GM19397 (cell line): ENCODE measurements around the gene ZSWIM7.
"Not testable (repeated sequence)": the region's sequence is repeated elsewhere in the genome, so short reads cannot be mapped to it uniquely, and the experiment has no call there.

ENCODE experiments used
- ATAC-seq: cut with Tn5 transposase; IDR thresholded peaks from one replicate; pipeline ENCODE4 v1.9.1; 2021; ENCODE audit warnings: mild to moderate bottlenecking, moderate library complexity; ENCODE audit not compliant: unreplicated experiment

ZSWIM7 gene

GRCh38 chr17:15958484-15958854, 41.0 kb downstream of the ZSWIM7 start:
- ATAC-seq: no peak

GRCh38 chr17:15957608-15958307, 41.7 kb downstream of the ZSWIM7 start:
- no peak for ATAC-seq

- ATAC-seq: no peak
Measured at GRCh38 chr17:15957206-15957605, 42.3 kb downstream of the ZSWIM7 start.

- no peak for ATAC-seq
Measured at GRCh38 chr17:15955793-15956541, 43.5 kb downstream of the ZSWIM7 start.

GRCh38 chr17:15954222-15954621, 45.3 kb downstream of the ZSWIM7 start:
- ATAC-seq: no peak

GRCh38 chr17:15952916-15953790, 46.4 kb downstream of the ZSWIM7 start:
- no peak for ATAC-seq

DNA sequence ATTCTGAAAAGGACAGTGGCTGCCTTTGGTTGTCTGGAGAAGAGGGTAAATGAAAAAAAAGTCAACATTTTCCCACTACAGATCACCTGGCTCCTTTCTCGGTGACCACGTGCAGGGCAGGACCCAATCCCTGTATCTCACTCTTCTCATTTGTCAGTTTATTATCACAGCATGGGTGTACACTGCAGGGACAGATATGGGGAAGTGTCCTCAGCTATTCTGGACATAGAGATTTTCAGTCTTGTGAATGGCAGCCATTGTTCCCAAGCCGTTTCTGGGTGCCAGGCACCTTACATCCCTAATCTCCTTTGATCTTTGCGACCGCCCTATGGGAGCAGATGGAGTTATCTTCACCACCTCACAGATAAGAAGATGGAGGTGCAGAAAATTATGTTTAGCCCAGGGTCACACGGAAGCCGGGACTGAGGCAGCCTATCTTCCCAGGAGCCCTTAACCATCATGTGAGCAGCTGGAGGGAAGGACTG, 47.4 kb downstream of the ZSWIM7 start:
- no peak for ATAC-seq

DNA sequence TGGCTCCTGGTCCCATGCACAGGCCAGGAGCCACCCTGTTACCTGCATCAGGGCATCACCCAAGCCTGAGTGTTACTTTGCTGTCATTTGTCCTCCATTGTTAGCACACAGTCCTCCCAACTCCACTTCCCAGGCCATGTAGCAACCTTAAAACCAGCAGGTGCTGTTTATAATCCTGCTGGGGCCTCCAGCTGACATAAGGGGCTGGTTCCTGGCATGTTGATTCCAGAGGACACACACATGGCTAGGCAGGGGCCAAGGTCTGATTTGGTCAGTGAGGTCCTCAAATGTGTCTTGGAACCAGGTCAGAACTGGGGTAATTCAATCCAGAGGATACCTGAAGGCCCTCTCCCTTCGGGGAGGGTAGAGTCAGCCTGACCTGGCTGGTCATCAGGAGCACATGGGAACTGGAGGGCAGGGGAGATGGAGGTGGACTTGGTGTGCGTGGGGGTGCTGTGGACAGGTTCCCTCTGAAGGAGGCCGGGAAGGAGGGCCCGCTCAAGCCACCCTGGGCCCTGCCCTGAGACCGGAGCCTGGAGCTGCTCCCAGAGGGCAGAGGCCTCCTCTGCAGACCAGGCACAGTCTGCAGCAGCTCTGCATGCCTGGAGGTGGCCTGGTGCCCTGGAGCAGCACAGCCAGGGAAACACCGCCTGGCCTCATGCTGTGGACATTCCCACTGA, 48.0 kb downstream of the ZSWIM7 start:
- no peak for ATAC-seq

DNA sequence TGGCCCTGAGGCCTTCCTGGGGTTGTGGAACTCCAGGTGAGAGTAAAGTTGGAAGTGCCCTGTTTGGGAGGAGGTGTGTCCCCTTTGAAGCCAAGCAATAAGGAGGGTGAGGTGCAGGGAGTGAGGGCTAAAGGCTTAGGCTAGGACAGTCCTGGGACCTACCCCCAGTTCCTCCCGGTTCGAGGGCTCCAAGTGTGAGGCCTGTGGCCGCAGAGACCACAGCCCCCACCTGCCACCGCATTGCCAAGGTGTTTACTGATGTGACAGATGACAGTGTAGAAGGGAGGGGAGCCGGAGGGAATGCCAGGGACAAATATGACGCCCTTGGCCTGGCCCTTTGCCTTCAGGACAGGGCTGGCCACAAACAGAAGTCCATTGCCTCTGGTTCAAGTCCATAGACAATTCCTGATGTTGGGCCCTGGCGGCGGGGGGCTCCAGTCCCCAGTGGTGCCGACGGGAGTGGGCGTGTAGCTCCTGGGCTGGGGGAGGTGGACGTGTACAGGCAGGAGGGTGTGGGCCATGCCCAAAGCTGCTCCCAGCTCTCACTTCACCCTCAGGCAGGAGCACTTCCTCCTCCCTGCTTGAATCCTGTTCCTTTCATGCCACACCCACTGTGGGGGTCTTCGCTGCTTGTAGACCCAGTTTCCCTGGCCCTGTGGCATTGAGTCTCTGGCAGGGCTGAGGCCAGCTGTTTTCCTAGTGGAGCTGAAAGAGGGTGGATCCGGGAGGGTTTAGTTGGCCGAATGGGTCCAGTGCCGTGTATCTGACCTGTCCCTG, 51.3 kb downstream of the ZSWIM7 start:
- no peak for ATAC-seq

- ATAC-seq: no peak
Measured at GRCh38 chr17:15947271-15947670, 52.2 kb downstream of the ZSWIM7 start.

DNA sequence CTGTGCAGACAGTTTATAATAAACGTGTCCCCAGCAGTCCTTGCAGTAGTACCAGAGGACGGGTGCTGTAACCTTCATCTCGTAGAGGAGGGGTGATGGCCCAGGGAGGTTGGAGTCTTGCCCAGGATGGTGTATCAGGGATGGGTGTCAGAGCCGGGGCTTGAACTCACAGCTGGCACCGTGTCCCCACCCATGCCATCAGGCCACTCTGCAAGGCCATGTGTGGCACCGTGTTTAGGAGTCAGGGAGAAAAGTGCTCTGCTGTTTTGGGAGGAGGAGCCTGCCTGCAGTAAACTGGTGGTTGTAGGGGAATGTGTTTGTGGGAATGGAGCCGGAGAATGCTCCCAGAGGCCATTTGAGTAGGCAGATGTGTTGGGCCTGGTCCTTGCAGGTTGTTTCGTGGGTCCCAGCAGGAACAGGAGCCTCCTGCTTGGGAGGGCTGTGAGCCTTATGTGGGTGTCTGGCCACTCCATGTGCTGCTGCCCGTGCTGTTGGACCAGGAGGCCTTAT, 52.8 kb downstream of the ZSWIM7 start:
- no peak for ATAC-seq

GRCh38 chr17:15945527-15946191, 53.8 kb downstream of the ZSWIM7 start:
- ATAC-seq: no peak

DNA sequence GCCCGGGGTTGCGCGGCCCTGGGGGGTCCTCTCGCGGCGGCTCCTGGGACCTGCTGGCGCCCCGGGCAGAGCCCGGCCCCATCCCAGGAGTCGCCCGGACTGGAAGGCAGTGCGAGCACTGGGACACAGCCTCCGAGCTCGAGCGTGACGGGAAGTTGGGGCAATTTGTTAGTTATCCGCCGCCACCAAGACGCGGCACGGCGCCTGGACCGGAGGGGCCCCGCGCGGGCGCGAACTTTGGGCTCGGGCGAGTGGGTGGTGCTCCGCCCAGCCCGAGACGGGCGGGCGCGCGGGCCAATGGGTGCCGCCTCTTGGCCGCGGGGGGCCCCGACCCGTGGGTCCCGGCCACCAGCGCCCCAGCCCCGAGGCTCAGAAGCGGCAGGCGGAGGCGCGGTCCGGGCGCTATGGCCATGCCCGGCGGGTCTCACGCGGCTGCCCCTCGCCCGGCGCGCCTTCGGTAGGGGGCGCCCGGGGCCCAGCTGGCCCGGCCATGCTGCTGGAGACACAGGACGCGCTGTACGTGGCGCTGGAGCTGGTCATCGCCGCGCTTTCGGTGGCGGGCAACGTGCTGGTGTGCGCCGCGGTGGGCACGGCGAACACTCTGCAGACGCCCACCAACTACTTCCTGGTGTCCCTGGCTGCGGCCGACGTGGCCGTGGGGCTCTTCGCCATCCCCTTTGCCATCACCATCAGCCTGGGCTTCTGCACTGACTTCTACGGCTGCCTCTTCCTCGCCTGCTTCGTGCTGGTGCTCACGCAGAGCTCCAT, 54.6 kb downstream of the ZSWIM7 start, which contains the start of gene ADORA2B:
TSS of gene ADORA2B (plus strand) at position 372 of the 768 bp plus-strand sequence. CDS start at position 491, 119 bp downstream.
- ATAC-seq: peak; percentile 40

DNA sequence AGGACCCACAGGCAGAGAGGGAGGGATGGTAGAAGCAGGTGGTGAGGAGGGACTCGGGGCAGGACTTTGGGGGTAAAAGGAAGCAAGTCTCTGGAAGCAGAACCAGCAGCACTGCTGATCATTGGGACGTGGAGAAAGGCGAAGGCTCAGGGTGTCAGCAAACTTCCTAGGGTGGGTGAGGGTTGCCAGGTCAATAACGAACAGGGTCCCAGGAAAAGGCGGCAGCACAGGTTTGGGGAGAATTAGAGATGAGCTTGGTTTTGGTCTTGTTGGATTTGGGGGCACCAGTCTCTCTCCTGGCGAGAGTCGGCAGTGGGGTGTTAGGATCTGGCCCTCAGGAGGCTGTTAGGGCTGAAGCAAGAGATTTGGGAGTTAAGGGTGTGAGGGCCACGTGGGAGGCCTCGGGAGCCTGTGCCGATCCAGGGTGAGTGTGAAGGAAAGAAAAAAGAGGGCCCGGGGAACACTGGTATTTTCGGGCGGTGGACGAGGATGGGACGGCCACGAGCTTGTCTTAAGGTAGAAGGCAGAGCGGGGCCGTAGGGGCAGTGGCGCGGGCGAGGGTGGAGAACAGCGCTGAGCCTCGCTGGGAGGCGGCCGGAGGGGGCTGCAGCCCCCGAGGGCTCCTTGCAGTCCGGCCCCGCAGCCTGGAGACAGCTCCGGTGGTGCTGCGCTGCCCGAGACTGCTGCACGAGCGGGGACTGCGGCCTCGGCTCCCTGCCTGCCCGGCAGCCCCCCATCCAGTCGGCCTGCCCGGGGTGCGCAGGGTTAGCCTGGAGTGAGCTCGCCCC, 55.3 kb downstream of the ZSWIM7 start:
- ATAC-seq: peak; percentile 18

- ATAC-seq: no peak
Measured at GRCh38 chr17:15942207-15942833, 57.2 kb downstream of the ZSWIM7 start.

- no peak for ATAC-seq
Measured at GRCh38 chr17:15941781-15942180, 57.7 kb downstream of the ZSWIM7 start.

GRCh38 chr17:15936481-15936880, 63.0 kb downstream of the ZSWIM7 start:
- ATAC-seq: not testable (repeated sequence)
